GM12874 (cell line): ENCODE data around the gene PLCB1.

ENCODE experiments used
- TF ChIP-seq, protein P1 (sequence below): IDR thresholded peaks from 2 replicates; pipeline ENCODE4 v1.5.1; 2011; ENCODE audit warnings: low read depth, mild to moderate bottlenecking, control low read depth, low read length, moderate library complexity; ENCODE audit not compliant: insufficient read depth

PLCB1 gene

DNA sequence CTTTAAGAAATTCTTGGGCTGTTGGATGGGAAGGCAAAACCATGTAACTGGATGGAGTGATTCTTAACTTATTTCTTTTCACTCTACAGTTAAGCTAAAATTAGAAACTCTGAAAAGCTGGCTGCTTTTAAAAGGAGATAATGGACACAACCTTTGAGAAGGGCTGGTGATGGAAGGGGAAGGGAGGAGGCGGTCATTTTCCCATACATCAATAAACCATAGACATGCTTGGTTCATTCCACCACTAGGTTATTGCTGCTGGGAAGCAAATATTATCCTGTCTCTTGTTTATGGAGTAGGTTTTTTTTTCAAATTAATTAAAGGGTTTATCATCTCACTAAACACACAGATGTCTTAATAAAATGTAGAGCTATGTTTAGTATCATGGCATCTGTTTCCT is 76.2 kb downstream of the PLCB1 start:
- TF ChIP-seq, protein P1, sequence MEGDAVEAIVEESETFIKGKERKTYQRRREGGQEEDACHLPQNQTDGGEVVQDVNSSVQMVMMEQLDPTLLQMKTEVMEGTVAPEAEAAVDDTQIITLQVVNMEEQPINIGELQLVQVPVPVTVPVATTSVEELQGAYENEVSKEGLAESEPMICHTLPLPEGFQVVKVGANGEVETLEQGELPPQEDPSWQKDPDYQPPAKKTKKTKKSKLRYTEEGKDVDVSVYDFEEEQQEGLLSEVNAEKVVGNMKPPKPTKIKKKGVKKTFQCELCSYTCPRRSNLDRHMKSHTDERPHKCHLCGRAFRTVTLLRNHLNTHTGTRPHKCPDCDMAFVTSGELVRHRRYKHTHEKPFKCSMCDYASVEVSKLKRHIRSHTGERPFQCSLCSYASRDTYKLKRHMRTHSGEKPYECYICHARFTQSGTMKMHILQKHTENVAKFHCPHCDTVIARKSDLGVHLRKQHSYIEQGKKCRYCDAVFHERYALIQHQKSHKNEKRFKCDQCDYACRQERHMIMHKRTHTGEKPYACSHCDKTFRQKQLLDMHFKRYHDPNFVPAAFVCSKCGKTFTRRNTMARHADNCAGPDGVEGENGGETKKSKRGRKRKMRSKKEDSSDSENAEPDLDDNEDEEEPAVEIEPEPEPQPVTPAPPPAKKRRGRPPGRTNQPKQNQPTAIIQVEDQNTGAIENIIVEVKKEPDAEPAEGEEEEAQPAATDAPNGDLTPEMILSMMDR: no peak

DNA sequence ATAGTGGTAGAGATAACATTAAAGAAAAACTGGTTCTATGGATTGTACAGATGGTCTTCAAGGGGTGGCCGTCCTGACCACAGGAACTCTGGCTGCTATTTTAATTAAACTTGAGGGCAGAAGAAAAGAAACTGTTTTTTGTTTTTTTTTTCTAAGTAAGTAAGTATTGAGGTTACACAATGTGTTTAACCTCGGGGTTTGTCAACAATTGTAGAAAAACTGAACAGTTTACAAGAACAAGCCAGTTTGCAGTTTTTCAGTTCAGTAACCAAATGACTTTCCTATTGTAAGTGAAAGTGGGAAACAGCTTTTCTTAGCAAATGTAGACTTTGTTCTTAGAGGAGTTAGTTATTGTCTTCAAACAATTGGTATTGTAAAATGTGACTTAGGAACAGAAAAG is 77.0 kb downstream of the PLCB1 start:
- TF ChIP-seq, protein P1: no peak

DNA sequence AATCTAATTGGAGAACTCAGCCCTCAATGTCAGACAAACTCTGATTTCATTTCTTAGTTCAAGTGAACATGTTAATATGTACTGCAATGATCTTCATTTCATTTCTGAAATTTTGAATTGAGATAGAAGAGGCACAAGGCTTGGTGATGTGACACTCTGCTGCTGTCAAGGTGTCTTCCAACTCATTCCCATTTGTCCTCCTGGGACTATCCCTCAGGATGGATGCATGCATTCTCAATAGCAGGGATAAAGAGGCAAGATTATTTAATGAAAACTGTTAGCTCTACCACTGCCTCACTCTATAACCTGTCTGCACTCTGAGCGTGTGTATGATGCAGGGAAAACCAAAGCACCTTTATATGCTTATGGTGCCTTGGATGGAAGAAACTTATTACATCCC is 78.7 kb downstream of the PLCB1 start:
- TF ChIP-seq, protein P1: no peak

DNA sequence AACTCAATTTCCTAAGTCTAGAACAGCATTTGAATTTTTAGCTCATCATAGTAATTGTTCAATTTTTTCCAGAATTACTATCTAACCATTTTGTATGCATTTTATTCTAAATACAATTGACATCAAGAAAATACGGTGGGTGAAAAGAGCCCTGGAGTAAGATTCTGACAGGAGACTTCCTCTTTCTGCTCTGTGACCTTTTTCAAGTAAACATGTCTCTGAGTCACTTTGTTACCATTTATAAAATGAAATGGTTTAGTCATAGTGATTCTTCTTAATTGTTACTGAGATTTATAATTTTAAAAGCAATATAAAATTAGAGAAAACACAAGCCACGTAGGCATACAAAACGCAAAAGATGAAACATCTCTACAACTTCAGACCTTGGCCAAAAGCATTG is 80.2 kb downstream of the PLCB1 start:
- TF ChIP-seq, protein P1: no peak

DNA sequence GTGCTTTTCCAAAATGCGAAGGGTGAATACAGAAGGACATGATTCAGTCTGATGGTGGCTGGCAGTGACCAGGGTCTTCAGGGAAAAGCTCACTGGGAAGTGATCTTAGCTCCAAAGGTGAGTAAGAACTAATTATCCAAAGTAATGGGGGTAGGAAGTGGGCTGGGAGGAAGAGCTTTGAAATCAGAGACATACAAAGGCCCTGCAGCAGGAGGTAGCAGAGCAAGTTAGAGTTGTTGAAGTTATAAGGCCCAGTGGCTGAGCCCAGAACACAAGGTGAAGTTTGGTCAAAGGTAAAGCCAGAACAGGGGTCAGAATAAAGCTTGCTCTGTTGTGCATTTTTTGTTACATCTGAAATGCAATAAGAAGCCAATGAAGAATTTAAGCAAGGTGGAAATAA is 81.2 kb downstream of the PLCB1 start:
- TF ChIP-seq, protein P1: no peak

DNA sequence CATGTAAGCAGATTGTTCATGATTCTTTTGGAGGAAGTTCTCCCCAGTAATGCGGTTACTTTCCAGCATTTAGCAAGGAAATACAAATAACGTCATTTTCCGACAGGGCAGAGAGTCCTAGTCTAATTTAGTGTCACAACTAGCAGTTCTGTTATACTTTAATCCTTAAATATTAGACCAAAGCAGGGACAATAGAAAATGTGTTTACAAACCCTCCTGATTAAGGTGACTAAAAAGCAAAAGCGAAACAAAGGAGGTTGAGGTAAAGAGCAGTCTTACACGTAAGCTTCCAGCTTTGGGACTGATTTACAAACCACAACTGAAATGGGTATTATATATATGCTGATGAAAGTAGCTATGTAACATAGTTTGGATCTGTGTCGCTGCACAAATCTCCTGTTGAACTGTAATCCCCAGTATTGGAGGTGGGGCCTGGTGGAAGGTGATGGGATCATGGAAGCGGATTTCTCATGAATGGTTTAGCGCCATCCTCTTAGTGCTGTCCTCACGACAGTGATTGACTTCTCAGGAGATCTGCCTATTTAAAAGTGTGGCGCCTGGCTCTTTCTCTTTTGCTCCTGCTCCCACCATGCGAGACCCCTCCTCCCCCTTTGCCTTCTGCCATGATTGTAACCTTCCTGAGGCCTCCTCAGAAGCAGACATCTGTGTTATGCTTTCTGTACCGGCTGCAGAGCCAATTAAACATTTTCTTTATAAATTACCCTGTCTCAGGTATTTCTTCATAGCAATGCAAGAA is 81.9 kb downstream of the PLCB1 start:
- TF ChIP-seq, protein P1: no peak

DNA sequence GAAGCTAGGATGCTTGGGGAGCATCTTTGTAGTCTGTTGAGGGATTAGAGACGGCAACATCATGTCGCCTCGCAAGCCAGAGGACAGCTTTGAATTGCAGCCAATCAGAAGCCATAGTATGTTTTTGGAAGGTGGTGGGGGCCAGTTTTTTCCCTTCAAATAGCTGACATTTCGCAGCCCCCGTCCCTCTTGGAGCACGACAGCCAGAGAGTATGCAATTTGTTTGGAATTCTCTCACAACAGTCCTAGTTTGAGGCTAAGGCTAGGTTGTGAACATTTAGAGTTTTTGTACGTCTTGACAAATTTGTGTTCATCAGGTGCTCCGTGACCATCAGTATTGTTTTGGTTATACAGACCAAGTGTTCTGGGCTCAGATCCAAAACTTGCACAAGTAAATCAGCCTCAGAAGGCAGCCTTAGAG is 83.3 kb downstream of the PLCB1 start:
- TF ChIP-seq, protein P1: no peak
